DOHH2 (cell line): ENCODE results near the gene ZNF568.

Experiments
- CTCF ChIP-seq: fragments of 200-600 bp; sonication (generic); IDR thresholded peaks from one replicate; pipeline ENCODE4 v1.5.1; 2014; ENCODE audit warnings: antibody characterized with exemption, mild to moderate bottlenecking, low read depth, low read length; ENCODE audit not compliant: poor library complexity, severe bottlenecking
- EZH2phosphoT487 ChIP-seq: fragments of 200-600 bp; sonication (generic); IDR thresholded peaks from 2 replicates; pipeline ENCODE4 v1.6.1; 2017; ENCODE audit warnings: borderline replicate concordance, mild to moderate bottlenecking, antibody characterized with exemption, low read length, moderate library complexity, mixed read lengths

- TF ChIP-seq CTCF (no peak), EZH2phosphoT487 (no peak)
These were observed 57.1 kb downstream of the ZNF568 start for GRCh38 chr19:36973021-36973843.
